PFSK-1 (cell line): ENCODE measurements around the gene PRR3.

Experiments
- FOXP2 ChIP-seq: optimal IDR thresholded peaks from 2 replicates; pipeline ENCODE3; 2011; ENCODE audit warnings: borderline replicate concordance, control low read depth, inconsistent platforms; ENCODE audit not compliant: insufficient read depth; ENCODE audit errors: extremely low read length, extremely low read depth
- POLR2AphosphoS5 ChIP-seq: IDR thresholded peaks from 2 replicates; pipeline ENCODE4 v1.6.1; 2012; ENCODE audit warnings: low read depth, mild to moderate bottlenecking, control low read depth, low read length, moderate library complexity
- SIN3A ChIP-seq: IDR thresholded peaks from 2 replicates; pipeline ENCODE4 v1.6.1; 2012; ENCODE audit warnings: mild to moderate bottlenecking, low read length, moderate library complexity, borderline replicate concordance; ENCODE audit not compliant: insufficient read depth

DNA sequence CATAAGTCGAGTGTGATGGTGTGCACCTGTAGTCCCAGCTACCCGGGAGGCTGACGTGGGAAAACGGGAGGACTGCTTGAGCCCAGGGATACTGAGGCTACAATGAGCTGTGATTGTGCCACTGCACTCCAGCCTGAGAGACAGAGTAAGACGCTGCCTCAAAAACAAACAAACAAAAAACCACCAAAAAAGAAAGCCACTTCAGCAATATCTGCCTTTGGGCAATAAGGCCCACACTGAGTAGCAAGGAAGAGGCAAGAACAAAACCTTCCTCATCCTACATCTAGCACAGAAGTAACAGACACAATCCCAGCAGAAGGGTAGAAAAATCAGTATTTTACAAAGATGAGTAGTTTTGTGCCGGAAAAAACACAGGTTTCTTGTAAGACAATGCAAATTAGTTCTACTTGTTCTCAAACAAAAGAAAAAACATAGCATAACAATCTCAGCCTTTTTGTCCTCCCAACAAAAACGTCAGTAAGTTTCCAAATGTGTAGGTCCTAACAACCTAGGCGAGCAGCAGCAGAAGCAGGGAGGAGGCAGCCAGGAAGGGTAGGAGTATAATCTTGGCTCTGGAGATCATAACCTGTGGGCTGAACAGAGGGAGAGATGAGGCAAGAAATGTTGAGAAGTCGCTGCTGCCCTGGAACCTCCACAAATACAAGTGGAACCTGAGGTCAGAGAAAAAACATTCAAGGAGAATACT is 54.2 kb downstream of the PRR3 start:
- TF ChIP-seq POLR2AphosphoS5, result peak; percentile 4; the same call in 1 of the 2 replicates
- TF ChIP-seq FOXP2, result no peak
- TF ChIP-seq SIN3A, result no peak
